Measurements from ENCODE around the gene HOXC11.

GRCh38 chr12:53977596-53978445, 4.9 kb downstream of the HOXC11 start:
- TF ChIP-seq CTCF (IDR thresholded peaks at IDR 0.05) (no peak), POLR2A (IDR thresholded peaks at IDR 0.05) (no peak), POLR2AphosphoS5 (IDR thresholded peaks at IDR 0.05) (no peak), EP300 (IDR thresholded peaks at IDR 0.05; ENCODE audit: low read depth) (no peak)

Measured in transverse colon (tissue), 4 donors.